Spinal cord (tissue), 10 donors: ENCODE measurements around the gene HECTD4. TPM values are rescaled to one million over a fixed set of nuclear protein-coding genes. Genes with fewer than 3 reads are reported as not detected.
A peak's percentile ranks its signal among the peaks of the same experiment; 100 is the strongest.

Experiments
- DNase-seq, 6 donors: peaks; one replicate each; pipeline versions ENCODE4 v3.0.0 to v3.0.0-alpha.2; 2013 to 2015; ENCODE audit warnings: low spot score in 6 of 6, low read depth in 4 of 6
- H3K27ac ChIP-seq: one replicate; pipeline ENCODE4 v1.5.1; 2013; ENCODE audit warnings: low read depth, low read length, control low read depth
- H3K27me3 ChIP-seq: one replicate; pipeline ENCODE4 v1.6.1; 2013; ENCODE audit warnings: low read length; ENCODE audit not compliant: control insufficient read depth, insufficient read depth
- H3K36me3 ChIP-seq: one replicate; pipeline ENCODE4 v1.6.1; 2013; ENCODE audit warnings: low read length; ENCODE audit not compliant: control insufficient read depth, insufficient read depth
- H3K4me1 ChIP-seq: one replicate; pipeline ENCODE4 v1.6.1; 2013; ENCODE audit warnings: low read length; ENCODE audit not compliant: control insufficient read depth, insufficient read depth
- H3K4me3 ChIP-seq: one replicate; pipeline ENCODE4 v1.5.1; 2013; ENCODE audit warnings: low read depth, low read length, control low read depth
- H3K9me3 ChIP-seq: one replicate; pipeline ENCODE4 v1.6.1; 2013; ENCODE audit warnings: low read length; ENCODE audit not compliant: control insufficient read depth, insufficient read depth
- WGBS: methylation state at CpG from one replicate; pipeline ENCODE4 v1.1.5; 2013; ENCODE audit warnings: missing lambda C conversion rate; ENCODE audit not compliant: insufficient coverage; 5-methylcytosine and 5-hydroxymethylcytosine counted together
- polyA plus RNA-seq, 2 donors: library from polyadenylated mRNA; unstranded; fragments of 120-200 nt; gene quantifications; one replicate each; pipeline ENCODE4 v1.2.1, GENCODE V29; 2013; ENCODE audit not compliant: insufficient read length in 2 of 2
- total RNA-seq, 2 donors: library from RNA; depleted of rRNA in 1 of 2; stranded (reverse); fragments of 120-200 nt in 1 of 2; fragments of >200 nt in 1 of 2; gene quantifications; one replicate each; pipeline versions ENCODE4 v1.2.3 to v1.2.4, GENCODE V29; 2013 to 2014
- donor health status: healthy.

The HECTD4 gene
- total and polyA plus RNA-seq, 4 donors: 54.0 to 121 (median 111) TPM

GRCh38 chr12:112381406-112381882 is 787 bp downstream of the HECTD4 start:
- H3K4me1 ChIP-seq: peaks cover 12% of the 10 kb centered on the region
- no peaks in the 10 kb centered on the region for H3K36me3 ChIP-seq
- WGBS: 0% methylated on average over 17 of the region's 33 CpGs

GRCh38 chr12:112380663-112381405 is 1.4 kb downstream of the HECTD4 start:
- no peaks in the 10 kb centered on the region for H3K36me3 ChIP-seq
- 18% methylated on average over 30 of the region's 34 CpGs for WGBS
- peak overlapping the region; percentile 58 for H3K27ac ChIP-seq
- peak in 3 of 6 donors; percentile 31 to 69 (median 57) for DNase-seq
- H3K4me3 ChIP-seq: peak overlapping the region; percentile 76
- no peaks in the 10 kb centered on the region for H3K27me3 ChIP-seq
- no peaks in the 10 kb centered on the region for H3K9me3 ChIP-seq
- H3K4me1 ChIP-seq: peaks cover 12% of the 10 kb centered on the region

More at GRCh38 chr12:112381406-112381882, 787 bp downstream of the HECTD4 start:
- no peaks in the 10 kb centered on the region for H3K27me3 ChIP-seq
- peak in 1 of 6 donors; percentile 45 for DNase-seq
- H3K4me3 ChIP-seq: peak overlapping the region; percentile 76
- peak overlapping the region; percentile 58 for H3K27ac ChIP-seq
- H3K9me3 ChIP-seq: no peaks in the 10 kb centered on the region

- Histone ChIP-seq H3K27ac (no peak overlapping the region), H3K27me3 (no peaks in the 10 kb centered on the region), H3K4me1 (peaks cover 2% of the 10 kb centered on the region), H3K4me3 (no peak overlapping the region), H3K9me3 (no peaks in the 10 kb centered on the region), H3K36me3 (no peaks in the 10 kb centered on the region)
- no peak for DNase-seq
- no CpG with 5 or more reads among the region's 5 CpGs for WGBS
Measured at GRCh38 chr12:112375105-112375504, 7.1 kb downstream of the HECTD4 start.

GRCh38 chr12:112374166-112374740 is 8.0 kb downstream of the HECTD4 start:
- Histone ChIP-seq H3K36me3 (no peaks in the 10 kb centered on the region), H3K4me1 (no peaks in the 10 kb centered on the region), H3K27me3 (no peaks in the 10 kb centered on the region), H3K27ac (no peak overlapping the region), H3K9me3 (no peaks in the 10 kb centered on the region), H3K4me3 (no peak overlapping the region)
- no CpG with 5 or more reads among the region's 3 CpGs for WGBS
- no peak for DNase-seq

GRCh38 chr12:112370868-112371510 is 11.2 kb downstream of the HECTD4 start:
- no peak overlapping the region for H3K27ac ChIP-seq
- H3K9me3 ChIP-seq: no peaks in the 10 kb centered on the region
- WGBS: no CpG with 5 or more reads among the region's 8 CpGs
- no peak for DNase-seq
- H3K36me3 ChIP-seq: no peaks in the 10 kb centered on the region
- no peaks in the 10 kb centered on the region for H3K4me1 ChIP-seq
- H3K27me3 ChIP-seq: no peaks in the 10 kb centered on the region
- no peak overlapping the region for H3K4me3 ChIP-seq

- Histone ChIP-seq H3K4me1 (no peaks in the 10 kb centered on the region), H3K36me3 (no peaks in the 10 kb centered on the region), H3K9me3 (no peaks in the 10 kb centered on the region), H3K27me3 (no peaks in the 10 kb centered on the region), H3K27ac (no peak overlapping the region), H3K4me3 (no peak overlapping the region)
- no peak for DNase-seq
- WGBS: no CpG with 5 or more reads among the region's 1 CpG
Measured at GRCh38 chr12:112370199-112370598, 12.0 kb downstream of the HECTD4 start.

- WGBS: 29% methylated on average over 6 of the region's 6 CpGs
- Histone ChIP-seq H3K27me3 (no peaks in the 10 kb centered on the region), H3K9me3 (no peaks in the 10 kb centered on the region), H3K27ac (no peak overlapping the region), H3K36me3 (no peaks in the 10 kb centered on the region), H3K4me3 (no peak overlapping the region), H3K4me1 (peaks cover 3% of the 10 kb centered on the region)
- no peak for DNase-seq
Measured at GRCh38 chr12:112368856-112369255, 13.4 kb downstream of the HECTD4 start.

GRCh38 chr12:112367965-112368364 is 14.3 kb downstream of the HECTD4 start:
- H3K27me3 ChIP-seq: no peaks in the 10 kb centered on the region
- H3K4me3 ChIP-seq: no peak overlapping the region
- WGBS: 67% methylated on average over 1 of the region's 3 CpGs
- no peak overlapping the region for H3K27ac ChIP-seq
- no peaks in the 10 kb centered on the region for H3K36me3 ChIP-seq
- H3K9me3 ChIP-seq: no peaks in the 10 kb centered on the region
- H3K4me1 ChIP-seq: peaks cover 3% of the 10 kb centered on the region
- no peak for DNase-seq

- WGBS: no CpG with 5 or more reads among the region's 3 CpGs
- H3K27me3 ChIP-seq: no peaks in the 10 kb centered on the region
- DNase-seq: no peak
- no peak overlapping the region for H3K4me3 ChIP-seq
- H3K27ac ChIP-seq: no peak overlapping the region
- no peaks in the 10 kb centered on the region for H3K36me3 ChIP-seq
- H3K4me1 ChIP-seq: peaks cover 3% of the 10 kb centered on the region
- H3K9me3 ChIP-seq: no peaks in the 10 kb centered on the region
Measured at GRCh38 chr12:112362310-112362709, 19.9 kb downstream of the HECTD4 start.
